Vagina (tissue), 2 donors: ENCODE data around the gene SYP. TPM values are rescaled to one million over a fixed set of nuclear protein-coding genes. Genes with fewer than 3 reads are reported as not detected.
A peak's percentile ranks its signal among the peaks of the same experiment; 100 is the strongest.

Source experiments
- DNase-seq, 2 donors: peaks; one replicate each; pipeline ENCODE4 v3.0.0-alpha.2; 2017; ENCODE audit errors: extremely low spot score in 2 of 2
- H3K27ac ChIP-seq: fragments of 200-600 bp; sonication (generic); one replicate; pipeline ENCODE4 v1.5.1; 2019
- H3K27me3 ChIP-seq: fragments of 200-600 bp; sonication (generic); one replicate; pipeline ENCODE4 v1.5.1; 2019
- H3K36me3 ChIP-seq, 2 donors: fragments of 200-600 bp; sonication (generic); one replicate each; pipeline ENCODE4 v1.5.1; 2017 to 2019
- H3K4me1 ChIP-seq: fragments of 200-600 bp; sonication (generic); one replicate; pipeline ENCODE4 v1.5.1; 2019
- H3K4me3 ChIP-seq, 2 donors: fragments of 200-600 bp; sonication (generic); 1 replicate in 1 of 2; 2 replicates in 1 of 2; pipeline ENCODE4 v1.5.1; 2016 to 2019
- H3K9me3 ChIP-seq: fragments of 200-600 bp; sonication (generic); one replicate; pipeline ENCODE4 v1.5.1; 2019
- CTCF ChIP-seq, 3 experiments: fragments of 450-650 bp in 2 of 3; fragments of 200-600 bp in 1 of 3; sonication (generic) in 1 of 3; IDR thresholded peaks; one replicate each; pipeline ENCODE4 v1.5.1; 2017 to 2019; ENCODE audit warnings: antibody characterized with exemption in 3 of 3, mild to moderate bottlenecking in 2 of 3, moderate library complexity in 2 of 3
- POLR2A ChIP-seq, 2 donors: fragments of 450-650 bp; IDR thresholded peaks; one replicate each; pipeline ENCODE4 v1.6.1; 2017; ENCODE audit warnings: antibody characterized with exemption in 2 of 2, mild to moderate bottlenecking in 2 of 2, moderate library complexity in 2 of 2
- POLR2AphosphoS5 ChIP-seq, 2 donors: sonication (generic); formaldehyde crosslinking; IDR thresholded peaks; one replicate each; pipeline ENCODE4 v1.9.0; 2017; ENCODE audit warnings: antibody characterized with exemption in 2 of 2, mild to moderate bottlenecking in 2 of 2, low read depth in 1 of 2; ENCODE audit not compliant: insufficient read depth in 1 of 2
- intact Hi-C: fragments of 100-400 bp; cut with DNase I; formaldehyde crosslinking; loops from one replicate; pipeline ENCODE4 v1.15.1; 2023
- total RNA-seq: library from RNA; depleted of rRNA; stranded (reverse); fragments of >200 nt; gene quantifications from one replicate; pipeline ENCODE4 v1.2.3, GENCODE V29; 2016

The SYP gene
- 11.0 TPM for total RNA-seq

GRCh38 chrX:49199906-49200771 lies at the start of gene SYP:
Gene SYP, minus strand, starts transcription at chrX:49200193. Its CDS starts 7 bp downstream, at chrX:49200186.
- H3K36me3 ChIP-seq = no peaks in the 10 kb centered on the region
- H3K4me3 ChIP-seq = peak within 1 kb of the TSS; percentile 29 to 31
- peak in 1 of 2 donors; percentile 69 for TF ChIP-seq POLR2AphosphoS5 (IDR thresholded peaks at IDR 0.05; ENCODE audit: insufficient read depth in 1 of 2, low read depth in 1 of 2)
- TF ChIP-seq POLR2A (IDR thresholded peaks at IDR 0.05) = peak in 1 of 2 donors; percentile 29
- TF ChIP-seq CTCF (IDR thresholded peaks at IDR 0.05) = no peak
- H3K4me1 ChIP-seq = peaks cover 8% of the 10 kb centered on the region
- DNase-seq = no peak
- intact Hi-C loops = loop anchor here (10.0 kb wide), 1 partner anchor 65 kb away; the partner anchor contains the start of genes FOXP3 and PPP1R3F
- H3K9me3 ChIP-seq = no peaks in the 10 kb centered on the region
- no peaks in the 10 kb centered on the region for H3K27me3 ChIP-seq
- no peak within 1 kb of the TSS for H3K27ac ChIP-seq

GRCh38 chrX:49249616-49250015 lies 49.6 kb upstream of the SYP start:
- Histone ChIP-seq H3K4me3 (no peak overlapping the region), H3K27me3 (no peaks in the 10 kb centered on the region), H3K4me1 (no peaks in the 10 kb centered on the region), H3K27ac (no peak overlapping the region), H3K9me3 (no peaks in the 10 kb centered on the region), H3K36me3 (peaks cover 0 to 20% of the 10 kb centered on the region in 2 donors)
- no peak for TF ChIP-seq POLR2AphosphoS5 (IDR thresholded peaks at IDR 0.05; ENCODE audit: insufficient read depth in 1 of 2, low read depth in 1 of 2)
- no peak for TF ChIP-seq CTCF (IDR thresholded peaks at IDR 0.05)
- no peak for TF ChIP-seq POLR2A (IDR thresholded peaks at IDR 0.05)
- no peak for DNase-seq
- intact Hi-C loops = no loop called here

GRCh38 chrX:49249071-49249470 lies 49.1 kb upstream of the SYP start:
- H3K4me1 ChIP-seq = no peaks in the 10 kb centered on the region
- H3K27me3 ChIP-seq = no peaks in the 10 kb centered on the region
- H3K27ac ChIP-seq = no peak overlapping the region
- no peak overlapping the region for H3K4me3 ChIP-seq
- TF ChIP-seq POLR2A (IDR thresholded peaks at IDR 0.05) (no peak), CTCF (IDR thresholded peaks at IDR 0.05) (no peak), POLR2AphosphoS5 (IDR thresholded peaks at IDR 0.05; ENCODE audit: insufficient read depth in 1 of 2, low read depth in 1 of 2) (no peak)
- peaks cover 0 to 20% of the 10 kb centered on the region in 2 donors for H3K36me3 ChIP-seq
- no peaks in the 10 kb centered on the region for H3K9me3 ChIP-seq
- intact Hi-C loops = no loop called here
- DNase-seq = no peak

- Histone ChIP-seq H3K4me1 (no peaks in the 10 kb centered on the region), H3K36me3 (peaks cover 0 to 20% of the 10 kb centered on the region in 2 donors), H3K4me3 (no peak overlapping the region), H3K27me3 (no peaks in the 10 kb centered on the region), H3K27ac (no peak overlapping the region), H3K9me3 (no peaks in the 10 kb centered on the region)
- DNase-seq = no peak
- no peak for TF ChIP-seq POLR2AphosphoS5 (IDR thresholded peaks at IDR 0.05; ENCODE audit: insufficient read depth in 1 of 2, low read depth in 1 of 2)
- TF ChIP-seq POLR2A (IDR thresholded peaks at IDR 0.05) = no peak
- no peak for TF ChIP-seq CTCF (IDR thresholded peaks at IDR 0.05)
- intact Hi-C loops = no loop called here
Observed at GRCh38 chrX:49247916-49248811, 48.2 kb upstream of the SYP start.
